ENCODE measurements around the gene DCLK2.

GRCh38 chr4:150115851-150116250 is 37.6 kb downstream of the DCLK2 start:
- no peak for TF ChIP-seq CTCF (IDR thresholded peaks at IDR 0.05)
- TF ChIP-seq EZH2 (IDR thresholded peaks at IDR 0.05; ENCODE audit: borderline replicate concordance, insufficient read depth, low read depth, low read length, poor library complexity, severe bottlenecking): no peak
